Measurements from ENCODE around the gene FRS3. TPM values are rescaled to one million over a fixed set of nuclear protein-coding genes. Genes with fewer than 3 reads are reported as not detected.

Gene FRS3
- total RNA-seq, 2 donors from 2014 or later: 2.6 to 3.4 TPM

GRCh38 chr6:41798901-41799558 is 19.3 kb upstream of the FRS3 start:
- Histone ChIP-seq H3K4me1 (no peaks in the 10 kb centered on the region), H3K9me3 (no peaks in the 10 kb centered on the region), H3K36me3 (peaks cover 11% of the 10 kb centered on the region)

GRCh38 chr6:41796474-41796873 is 16.8 kb upstream of the FRS3 start:
- peaks cover 23% of the 10 kb centered on the region for H3K36me3 ChIP-seq
- DNase-seq (ENCODE audit: low spot score): no peak
- no peak overlapping the region for H3K27ac ChIP-seq
- peaks cover 0 to 14% of the 10 kb centered on the region in 2 donors for H3K4me1 ChIP-seq
- no peak overlapping the region for H3K4me3 ChIP-seq
- no peaks in the 10 kb centered on the region for H3K27me3 ChIP-seq
- TF ChIP-seq CTCF (IDR thresholded peaks at IDR 0.05): no peak
- H3K9me3 ChIP-seq: no peaks in the 10 kb centered on the region

More at GRCh38 chr6:41798901-41799558, 19.3 kb upstream of the FRS3 start:
- no peaks in the 10 kb centered on the region for H3K27me3 ChIP-seq
- H3K27ac ChIP-seq: no peak overlapping the region
- TF ChIP-seq CTCF (IDR thresholded peaks at IDR 0.05): no peak
- H3K4me3 ChIP-seq: no peak overlapping the region
- no peak for DNase-seq (ENCODE audit: low spot score)

GRCh38 chr6:41791984-41792383 is 12.3 kb upstream of the FRS3 start:
- TF ChIP-seq CTCF (IDR thresholded peaks at IDR 0.05): no peak
- Histone ChIP-seq H3K9me3 (no peaks in the 10 kb centered on the region), H3K27me3 (no peaks in the 10 kb centered on the region), H3K36me3 (peaks cover 34% of the 10 kb centered on the region), H3K27ac (peak overlapping the region; percentile 55 to 71), H3K4me3 (no peak overlapping the region), H3K4me1 (peaks cover 0 to 30% of the 10 kb centered on the region in 2 donors)
- DNase-seq (ENCODE audit: low spot score): no peak

GRCh38 chr6:41791305-41791704 is 11.6 kb upstream of the FRS3 start:
- no peak for DNase-seq (ENCODE audit: low spot score)
- Histone ChIP-seq H3K4me1 (peaks cover 0 to 31% of the 10 kb centered on the region in 2 donors), H3K36me3 (peaks cover 34% of the 10 kb centered on the region), H3K27me3 (no peaks in the 10 kb centered on the region), H3K9me3 (no peaks in the 10 kb centered on the region), H3K4me3 (no peak overlapping the region), H3K27ac (no peak overlapping the region)
- no peak for TF ChIP-seq CTCF (IDR thresholded peaks at IDR 0.05)

GRCh38 chr6:41790045-41790444 is 10.3 kb upstream of the FRS3 start:
- Histone ChIP-seq H3K4me1 (peaks cover 0 to 43% of the 10 kb centered on the region in 2 donors), H3K27me3 (no peaks in the 10 kb centered on the region), H3K36me3 (peaks cover 34% of the 10 kb centered on the region), H3K27ac (no peak overlapping the region), H3K9me3 (no peaks in the 10 kb centered on the region), H3K4me3 (no peak overlapping the region)
- DNase-seq (ENCODE audit: low spot score): no peak
- TF ChIP-seq CTCF (IDR thresholded peaks at IDR 0.05): no peak

GRCh38 chr6:41789390-41789724 is 9.7 kb upstream of the FRS3 start:
- no peaks in the 10 kb centered on the region for H3K9me3 ChIP-seq
- H3K27me3 ChIP-seq: no peaks in the 10 kb centered on the region
- H3K27ac ChIP-seq: no peak overlapping the region
- no peak overlapping the region for H3K4me3 ChIP-seq
- DNase-seq (ENCODE audit: low spot score): no peak
- no peak for TF ChIP-seq CTCF (IDR thresholded peaks at IDR 0.05)
- H3K36me3 ChIP-seq: peaks cover 34% of the 10 kb centered on the region
- peaks cover 0 to 50% of the 10 kb centered on the region in 2 donors for H3K4me1 ChIP-seq

Data from right atrium auricular region (tissue), 2 donors.